ENCODE results near the gene DEDD. TPM values are rescaled to one million over a fixed set of nuclear protein-coding genes. Genes with fewer than 3 reads are reported as not detected.

DEDD gene
- total and polyA plus RNA-seq, 2 experiments from 2014 or later = 28.1 to 35.5 TPM

- Histone ChIP-seq H3K4me3 (no peak overlapping the region), H3K27ac (peak overlapping the region; percentile 65), H3K4me1 (ENCODE audit: low read depth) (peaks cover 6% of the 10 kb centered on the region), H3K36me3 (peaks cover 11% of the 10 kb centered on the region), H3K27me3 (no peaks in the 10 kb centered on the region), H3K9me3 (ENCODE audit: low read depth) (no peaks in the 10 kb centered on the region)
- no peak for DNase-seq (ENCODE audit: low read depth in 1 of 2, low spot score in 1 of 2)
- TF ChIP-seq, protein P1, sequence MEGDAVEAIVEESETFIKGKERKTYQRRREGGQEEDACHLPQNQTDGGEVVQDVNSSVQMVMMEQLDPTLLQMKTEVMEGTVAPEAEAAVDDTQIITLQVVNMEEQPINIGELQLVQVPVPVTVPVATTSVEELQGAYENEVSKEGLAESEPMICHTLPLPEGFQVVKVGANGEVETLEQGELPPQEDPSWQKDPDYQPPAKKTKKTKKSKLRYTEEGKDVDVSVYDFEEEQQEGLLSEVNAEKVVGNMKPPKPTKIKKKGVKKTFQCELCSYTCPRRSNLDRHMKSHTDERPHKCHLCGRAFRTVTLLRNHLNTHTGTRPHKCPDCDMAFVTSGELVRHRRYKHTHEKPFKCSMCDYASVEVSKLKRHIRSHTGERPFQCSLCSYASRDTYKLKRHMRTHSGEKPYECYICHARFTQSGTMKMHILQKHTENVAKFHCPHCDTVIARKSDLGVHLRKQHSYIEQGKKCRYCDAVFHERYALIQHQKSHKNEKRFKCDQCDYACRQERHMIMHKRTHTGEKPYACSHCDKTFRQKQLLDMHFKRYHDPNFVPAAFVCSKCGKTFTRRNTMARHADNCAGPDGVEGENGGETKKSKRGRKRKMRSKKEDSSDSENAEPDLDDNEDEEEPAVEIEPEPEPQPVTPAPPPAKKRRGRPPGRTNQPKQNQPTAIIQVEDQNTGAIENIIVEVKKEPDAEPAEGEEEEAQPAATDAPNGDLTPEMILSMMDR (IDR thresholded peaks at IDR 0.05; ENCODE audit: low read depth, low read length) = no peak
Observed at GRCh38 chr1:161162052-161162451, 29.6 kb upstream of the DEDD start.

- H3K36me3 ChIP-seq = peaks cover 11% of the 10 kb centered on the region
- H3K27me3 ChIP-seq = no peaks in the 10 kb centered on the region
- TF ChIP-seq, protein P1 (IDR thresholded peaks at IDR 0.05; ENCODE audit: low read depth, low read length) = no peak
- H3K4me3 ChIP-seq = no peak overlapping the region
- no peak for DNase-seq (ENCODE audit: low read depth in 1 of 2, low spot score in 1 of 2)
- H3K4me1 ChIP-seq (ENCODE audit: low read depth) = peaks cover 6% of the 10 kb centered on the region
- H3K27ac ChIP-seq = peak overlapping the region; percentile 65
- no peaks in the 10 kb centered on the region for H3K9me3 ChIP-seq (ENCODE audit: low read depth)
Observed at GRCh38 chr1:161161652-161162051, 29.2 kb upstream of the DEDD start.

- Histone ChIP-seq H3K36me3 (peaks cover 11% of the 10 kb centered on the region), H3K27me3 (no peaks in the 10 kb centered on the region), H3K4me3 (no peak overlapping the region), H3K27ac (no peak overlapping the region), H3K4me1 (ENCODE audit: low read depth) (peaks cover 6% of the 10 kb centered on the region), H3K9me3 (ENCODE audit: low read depth) (no peaks in the 10 kb centered on the region)
- no peak for DNase-seq (ENCODE audit: low read depth in 1 of 2, low spot score in 1 of 2)
- TF ChIP-seq, protein P1 (IDR thresholded peaks at IDR 0.05; ENCODE audit: low read depth, low read length) = no peak
Observed at GRCh38 chr1:161160671-161161145, 28.2 kb upstream of the DEDD start.

- Histone ChIP-seq H3K27me3 (no peaks in the 10 kb centered on the region), H3K4me1 (ENCODE audit: low read depth) (peaks cover 6% of the 10 kb centered on the region), H3K27ac (peak overlapping the region; percentile 89), H3K9me3 (ENCODE audit: low read depth) (no peaks in the 10 kb centered on the region), H3K36me3 (peaks cover 11% of the 10 kb centered on the region), H3K4me3 (peak overlapping the region; percentile 59)
- TF ChIP-seq, protein P1 (IDR thresholded peaks at IDR 0.05; ENCODE audit: low read depth, low read length) = no peak
- DNase-seq (ENCODE audit: low read depth in 1 of 2, low spot score in 1 of 2) = no peak
Observed at GRCh38 chr1:161159913-161160243, 27.4 kb upstream of the DEDD start.

DNA sequence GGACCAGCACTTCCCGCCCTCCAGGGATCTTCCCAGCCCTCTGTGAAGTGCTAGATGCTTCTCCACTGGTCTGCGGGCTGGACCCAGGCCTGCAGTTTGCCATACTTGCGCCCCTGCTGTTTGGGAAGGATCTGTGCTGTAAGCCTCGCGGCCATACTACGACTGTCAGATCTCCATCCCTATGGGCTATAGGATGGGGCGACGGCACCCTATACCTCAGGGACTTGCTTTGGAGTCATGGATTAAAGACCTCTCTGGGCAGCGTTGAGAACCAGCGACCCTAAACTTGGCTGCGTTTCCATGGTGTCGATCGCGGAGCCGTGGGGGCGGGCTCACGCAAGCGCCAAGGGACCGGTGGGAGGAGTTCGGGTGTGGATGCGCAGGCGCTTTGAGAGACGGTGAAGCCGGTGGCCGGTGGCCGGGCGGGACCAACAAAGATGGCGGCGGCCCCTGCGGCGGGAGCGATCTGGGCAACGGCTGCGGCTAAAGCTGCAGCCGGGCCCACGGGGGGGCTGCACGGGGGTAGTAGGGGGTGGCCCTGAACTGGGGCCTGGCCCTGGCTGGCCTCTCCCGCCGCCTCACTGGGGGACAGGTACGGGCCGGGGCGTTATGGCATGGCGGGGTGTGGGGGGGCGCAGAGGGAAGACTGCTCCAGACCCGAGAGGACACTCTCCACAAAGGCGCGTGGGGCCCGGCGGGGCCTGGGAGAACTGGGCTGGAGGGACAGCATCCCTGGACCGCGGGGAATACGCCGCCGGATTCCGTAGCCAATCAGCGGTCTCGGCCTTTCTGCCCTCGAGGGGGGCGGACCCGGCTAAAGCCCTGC lies 26.8 kb upstream of the DEDD start, which contains the start of gene USP21:
TSS of gene USP21 (plus strand) at position 414 of the 826 bp plus-strand sequence. CDS start 1,141 bp downstream, outside the sequence.
- no peaks in the 10 kb centered on the region for H3K27me3 ChIP-seq
- TF ChIP-seq, protein P1 (IDR thresholded peaks at IDR 0.05; ENCODE audit: low read depth, low read length) = peak; percentile 45
- peak; percentile 93 to 96 for DNase-seq (ENCODE audit: low read depth in 1 of 2, low spot score in 1 of 2)
- H3K27ac ChIP-seq = peak within 1 kb of the TSS; percentile 89
- H3K4me1 ChIP-seq (ENCODE audit: low read depth) = peaks cover 6% of the 10 kb centered on the region
- peak within 1 kb of the TSS; percentile 59 for H3K4me3 ChIP-seq
- peaks cover 8% of the 10 kb centered on the region for H3K36me3 ChIP-seq
- H3K9me3 ChIP-seq (ENCODE audit: low read depth) = no peaks in the 10 kb centered on the region

Data from cardiac muscle cell (in vitro differentiated cells and primary cell).